T-helper 22 cell (primary cell): ENCODE results near the gene FBXO8.

ENCODE experiments used
- DNase-seq: peaks from one replicate; pipeline ENCODE4 v3.0.0-alpha.2; 2020; ENCODE audit warnings: low read depth

The FBXO8 gene

GRCh38 chr4:174209341-174209740 lies 74.1 kb downstream of the FBXO8 start:
- no peak for DNase-seq

DNA sequence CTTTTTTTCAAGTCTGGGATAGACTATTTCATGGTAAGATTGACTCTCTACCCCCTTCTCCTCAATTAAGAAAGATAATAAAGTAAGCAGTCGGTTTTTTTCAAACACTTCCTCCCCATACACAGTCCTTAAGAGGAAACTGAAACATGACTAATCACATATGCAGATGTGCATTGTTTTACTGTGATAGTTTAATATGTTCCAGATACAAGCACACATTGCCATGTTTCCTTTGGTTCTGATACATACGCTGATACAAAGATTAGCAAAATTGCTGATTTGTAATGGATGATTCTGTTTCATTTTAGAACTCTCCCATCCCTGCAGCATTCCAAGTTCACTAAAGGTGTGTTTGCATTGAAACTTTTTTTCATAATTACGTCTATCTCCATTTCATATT lies 76.1 kb downstream of the FBXO8 start:
- DNase-seq, result no peak

- no peak for DNase-seq
Observed at GRCh38 chr4:174204164-174204831, 79.2 kb downstream of the FBXO8 start.

- DNase-seq, result no peak
Observed at GRCh38 chr4:174201871-174202270, 81.6 kb downstream of the FBXO8 start.

DNA sequence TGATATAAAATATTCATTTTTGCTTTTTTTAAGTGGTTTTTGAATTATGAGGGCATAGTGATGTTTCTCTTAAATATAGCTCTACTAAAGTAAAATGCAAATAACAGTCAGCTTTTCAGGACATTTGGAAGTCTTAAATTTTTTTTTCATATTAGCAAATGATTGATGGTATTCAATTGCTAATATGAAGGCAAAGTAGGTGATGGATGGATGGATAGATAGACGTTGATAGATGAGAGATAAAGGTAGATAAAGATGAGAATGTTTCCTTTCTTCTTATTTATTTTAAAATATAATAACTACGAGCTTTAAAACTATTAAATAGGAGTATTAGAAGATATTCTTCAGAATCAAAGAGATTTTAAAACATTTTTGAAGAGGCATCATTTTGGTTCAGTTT lies 83.7 kb downstream of the FBXO8 start:
- no peak for DNase-seq

DNA sequence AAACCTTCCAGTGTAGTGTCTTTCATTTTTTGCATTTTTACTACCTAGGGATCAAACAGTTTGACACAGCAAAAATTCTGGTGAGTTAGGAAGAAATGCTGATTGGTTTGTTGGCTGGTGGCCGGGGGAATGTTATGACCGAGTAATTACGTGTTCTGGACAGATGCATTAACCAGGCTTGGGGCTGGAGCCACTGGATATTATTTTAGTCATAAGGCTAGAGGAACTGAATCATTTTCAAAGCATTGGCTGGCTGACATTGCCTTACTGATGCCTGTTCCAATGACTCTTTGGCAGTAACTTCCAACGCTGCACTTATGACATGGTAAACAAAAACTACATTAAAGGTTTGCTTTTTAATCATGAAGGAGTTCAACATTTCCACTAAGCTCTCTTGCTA lies 84.6 kb downstream of the FBXO8 start:
- no peak for DNase-seq

DNA sequence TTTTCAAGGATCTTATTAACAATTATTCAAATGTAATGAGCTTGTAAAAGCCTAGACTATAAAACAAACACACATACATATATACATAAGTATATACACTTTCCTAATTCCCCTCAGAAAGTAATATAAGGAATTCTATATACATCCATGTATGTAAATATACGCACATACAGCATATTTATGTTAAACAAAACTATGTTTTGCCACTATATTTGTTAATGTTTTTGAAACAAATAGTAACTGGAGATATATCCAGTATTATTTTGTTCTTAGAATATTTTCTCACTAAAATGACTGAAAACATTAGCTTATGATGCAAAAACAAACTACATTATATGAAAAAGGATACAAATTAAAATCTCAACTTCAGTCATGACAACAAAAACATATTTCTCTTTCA lies 85.1 kb downstream of the FBXO8 start:
- DNase-seq, result no peak

DNA sequence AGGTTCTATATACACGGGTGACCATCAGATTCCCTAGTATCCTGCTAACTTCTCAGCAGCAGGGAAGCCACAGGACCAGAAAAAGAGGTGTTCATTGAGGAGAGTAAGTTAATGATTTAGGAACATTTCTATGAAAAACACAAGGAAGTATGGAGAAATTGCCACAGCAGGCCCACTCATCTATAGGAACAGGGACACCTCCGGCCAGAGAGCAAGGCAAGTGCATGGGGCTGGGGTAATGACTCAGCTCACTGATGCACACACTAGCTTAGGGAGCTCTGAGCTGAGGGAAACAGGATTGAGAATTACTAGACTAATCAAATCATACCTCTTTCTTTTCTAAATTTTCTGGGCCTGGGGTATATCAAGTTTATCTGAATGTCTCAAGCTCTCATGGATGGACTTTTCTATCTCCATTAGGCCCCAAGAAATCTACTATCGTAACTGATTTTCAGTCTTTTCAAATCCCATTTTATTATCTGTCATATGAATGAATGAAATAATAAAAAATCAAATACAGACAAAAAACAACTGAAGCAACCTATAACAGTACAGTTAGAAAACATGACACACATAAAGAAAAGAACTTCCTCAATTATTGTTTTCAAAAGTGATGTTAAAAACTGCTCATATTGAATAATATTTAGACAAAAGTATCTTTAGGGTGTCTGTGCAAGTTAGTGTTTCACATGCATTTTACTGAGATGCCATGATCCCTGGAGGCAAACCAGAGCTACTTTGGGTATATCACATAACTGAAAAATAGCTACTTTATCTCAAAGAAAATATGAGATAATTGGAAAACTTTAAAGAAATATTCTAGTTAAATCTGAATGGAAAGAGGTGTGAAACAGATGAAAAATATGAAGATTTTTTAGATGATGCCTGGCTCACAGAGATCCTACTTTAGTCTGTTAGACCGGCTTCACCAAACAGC lies 89.8 kb downstream of the FBXO8 start:
- DNase-seq, result no peak

DNA sequence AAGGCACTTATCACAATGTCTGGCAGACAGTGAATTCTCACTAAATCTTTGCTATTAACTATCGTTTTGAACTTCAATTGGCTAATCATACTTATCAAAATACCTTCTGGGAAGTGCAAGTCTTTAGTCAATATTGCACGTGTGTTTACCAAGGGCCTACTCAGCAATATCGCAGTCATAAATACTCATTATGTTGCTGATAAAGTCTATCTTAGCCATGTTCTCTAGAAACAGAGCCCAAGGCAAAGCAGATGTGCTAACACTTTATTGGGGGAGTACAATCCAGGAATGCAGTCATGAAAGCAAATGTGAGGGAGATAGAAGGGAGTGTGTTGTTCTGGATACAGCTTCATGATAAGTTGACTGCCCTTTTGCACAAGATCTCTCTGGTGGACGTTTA lies 90.5 kb downstream of the FBXO8 start:
- DNase-seq, result no peak

DNA sequence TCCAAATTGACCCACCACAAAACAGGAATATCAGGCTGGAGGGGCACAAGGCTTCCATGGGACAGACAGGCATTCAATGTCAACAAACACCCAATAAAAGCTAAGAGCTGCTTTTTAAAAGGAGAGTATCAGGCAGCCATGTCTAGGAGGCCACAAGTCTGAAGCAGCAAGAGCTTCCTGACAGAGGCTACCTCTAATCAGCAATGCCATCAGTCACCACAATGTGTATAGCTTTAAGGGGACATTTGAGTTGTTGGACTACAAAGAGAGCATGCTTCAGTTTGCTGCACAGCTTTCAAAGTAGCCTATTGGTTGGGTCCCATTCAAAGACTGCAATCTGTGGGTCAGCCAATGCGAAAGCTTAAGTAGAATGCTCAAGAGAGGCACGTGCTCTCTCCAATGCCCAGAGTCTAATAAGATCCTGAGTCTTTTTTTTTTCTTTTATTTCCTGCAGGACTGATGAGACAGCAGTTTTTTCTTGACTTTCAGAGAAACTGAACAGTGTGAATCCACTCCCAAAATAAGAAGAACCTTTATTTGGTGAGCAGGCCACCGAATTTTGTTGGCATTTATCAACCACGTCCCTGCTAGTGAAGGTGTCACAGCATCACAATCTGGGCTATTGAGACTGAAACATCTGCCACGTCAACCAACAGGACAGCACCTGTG lies 92.5 kb downstream of the FBXO8 start:
- DNase-seq, result no peak

GRCh38 chr4:174189392-174190015 lies 94.0 kb downstream of the FBXO8 start:
- no peak for DNase-seq
